Measurements from ENCODE around the gene FAM20C.

Gene FAM20C

DNA sequence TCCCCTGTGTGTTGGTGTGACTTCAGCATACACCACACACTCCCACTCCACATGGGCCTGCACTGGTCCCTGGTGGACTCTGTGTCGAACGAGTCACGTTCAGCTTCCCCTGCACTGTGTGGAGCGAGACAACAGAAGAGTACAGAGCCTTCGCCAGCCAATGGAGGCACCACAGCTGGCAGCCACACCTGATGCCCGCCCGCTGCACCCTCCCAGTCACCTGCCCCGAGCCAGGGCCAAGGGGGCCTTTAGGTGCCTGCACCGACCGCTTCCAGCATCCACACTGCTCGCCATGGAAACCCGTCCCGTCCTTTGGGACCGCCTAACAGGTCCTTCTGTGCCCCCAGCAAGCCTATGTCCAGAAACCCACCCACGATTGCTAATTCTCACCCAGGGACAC lies 106.8 kb downstream of the FAM20C start:
- CTCF ChIA-PET: no interaction called here
- POLR2A ChIA-PET: no interaction called here
- Histone ChIP-seq H3K4me3 (ENCODE audit: low read depth, low read length) (no peak overlapping the region), H3K27ac (ENCODE audit: extremely low read depth, low read depth, low read length) (no peak overlapping the region), H3K4me1 (ENCODE audit: control insufficient read depth, insufficient read depth, low read length) (no peaks in the 10 kb centered on the region), H3K36me3 (ENCODE audit: control insufficient read depth in 2 of 2, insufficient read depth in 1 of 2, low read length in 2 of 2) (no peaks in the 10 kb centered on the region), H3K9me3 (ENCODE audit: control insufficient read depth, insufficient read depth, low read depth, low read length) (no peaks in the 10 kb centered on the region)
- TF ChIP-seq, protein P1, sequence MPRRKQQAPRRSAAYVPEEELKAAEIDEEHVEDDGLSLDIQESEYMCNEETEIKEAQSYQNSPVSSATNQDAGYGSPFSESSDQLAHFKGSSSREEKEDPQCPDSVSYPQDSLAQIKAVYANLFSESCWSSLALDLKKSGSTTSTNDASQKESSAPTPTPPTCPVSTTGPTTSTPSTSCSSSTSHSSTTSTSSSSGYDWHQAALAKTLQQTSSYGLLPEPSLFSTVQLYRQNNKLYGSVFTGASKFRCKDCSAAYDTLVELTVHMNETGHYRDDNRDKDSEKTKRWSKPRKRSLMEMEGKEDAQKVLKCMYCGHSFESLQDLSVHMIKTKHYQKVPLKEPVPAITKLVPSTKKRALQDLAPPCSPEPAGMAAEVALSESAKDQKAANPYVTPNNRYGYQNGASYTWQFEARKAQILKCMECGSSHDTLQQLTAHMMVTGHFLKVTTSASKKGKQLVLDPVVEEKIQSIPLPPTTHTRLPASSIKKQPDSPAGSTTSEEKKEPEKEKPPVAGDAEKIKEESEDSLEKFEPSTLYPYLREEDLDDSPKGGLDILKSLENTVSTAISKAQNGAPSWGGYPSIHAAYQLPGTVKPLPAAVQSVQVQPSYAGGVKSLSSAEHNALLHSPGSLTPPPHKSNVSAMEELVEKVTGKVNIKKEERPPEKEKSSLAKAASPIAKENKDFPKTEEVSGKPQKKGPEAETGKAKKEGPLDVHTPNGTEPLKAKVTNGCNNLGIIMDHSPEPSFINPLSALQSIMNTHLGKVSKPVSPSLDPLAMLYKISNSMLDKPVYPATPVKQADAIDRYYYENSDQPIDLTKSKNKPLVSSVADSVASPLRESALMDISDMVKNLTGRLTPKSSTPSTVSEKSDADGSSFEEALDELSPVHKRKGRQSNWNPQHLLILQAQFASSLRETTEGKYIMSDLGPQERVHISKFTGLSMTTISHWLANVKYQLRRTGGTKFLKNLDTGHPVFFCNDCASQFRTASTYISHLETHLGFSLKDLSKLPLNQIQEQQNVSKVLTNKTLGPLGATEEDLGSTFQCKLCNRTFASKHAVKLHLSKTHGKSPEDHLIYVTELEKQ (tag by site-specific recombination; IDR thresholded peaks at IDR 0.05; ENCODE audit: borderline replicate concordance): no peak
- TF ChIP-seq PRDM1 (tag by site-specific recombination; IDR thresholded peaks at IDR 0.05): no peak
- TF ChIP-seq ZBTB21 (tag by site-specific recombination; IDR thresholded peaks at IDR 0.05): no peak
- no peak for TF ChIP-seq ZNF133 (tag by site-specific recombination; IDR thresholded peaks at IDR 0.05)
- TF ChIP-seq, protein P2, sequence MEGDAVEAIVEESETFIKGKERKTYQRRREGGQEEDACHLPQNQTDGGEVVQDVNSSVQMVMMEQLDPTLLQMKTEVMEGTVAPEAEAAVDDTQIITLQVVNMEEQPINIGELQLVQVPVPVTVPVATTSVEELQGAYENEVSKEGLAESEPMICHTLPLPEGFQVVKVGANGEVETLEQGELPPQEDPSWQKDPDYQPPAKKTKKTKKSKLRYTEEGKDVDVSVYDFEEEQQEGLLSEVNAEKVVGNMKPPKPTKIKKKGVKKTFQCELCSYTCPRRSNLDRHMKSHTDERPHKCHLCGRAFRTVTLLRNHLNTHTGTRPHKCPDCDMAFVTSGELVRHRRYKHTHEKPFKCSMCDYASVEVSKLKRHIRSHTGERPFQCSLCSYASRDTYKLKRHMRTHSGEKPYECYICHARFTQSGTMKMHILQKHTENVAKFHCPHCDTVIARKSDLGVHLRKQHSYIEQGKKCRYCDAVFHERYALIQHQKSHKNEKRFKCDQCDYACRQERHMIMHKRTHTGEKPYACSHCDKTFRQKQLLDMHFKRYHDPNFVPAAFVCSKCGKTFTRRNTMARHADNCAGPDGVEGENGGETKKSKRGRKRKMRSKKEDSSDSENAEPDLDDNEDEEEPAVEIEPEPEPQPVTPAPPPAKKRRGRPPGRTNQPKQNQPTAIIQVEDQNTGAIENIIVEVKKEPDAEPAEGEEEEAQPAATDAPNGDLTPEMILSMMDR (tag by site-specific recombination; IDR thresholded peaks at IDR 0.05): no peak
- TF ChIP-seq INSM2 (tag by site-specific recombination; IDR thresholded peaks at IDR 0.05): no peak

DNA sequence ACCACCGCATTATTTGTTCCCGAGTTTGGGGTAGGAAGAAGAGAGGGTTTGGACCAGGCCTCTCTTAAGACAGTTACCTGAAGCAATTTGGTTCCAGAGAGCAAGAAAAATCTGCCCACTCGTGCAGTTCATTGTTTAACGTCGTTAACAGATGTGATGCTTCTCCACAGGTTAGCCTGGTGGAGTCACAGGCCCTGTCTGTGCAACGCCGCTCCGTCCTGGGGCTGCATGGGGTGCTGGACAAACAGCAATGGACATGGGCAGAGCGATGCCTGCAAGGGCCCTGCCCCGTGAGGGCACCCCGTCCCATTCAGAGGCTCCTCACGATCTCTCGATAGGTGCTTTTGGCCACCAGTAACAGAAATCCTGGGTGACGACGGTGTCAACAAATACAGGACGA lies 107.3 kb downstream of the FAM20C start:
- H3K36me3 ChIP-seq (ENCODE audit: control insufficient read depth in 2 of 2, insufficient read depth in 1 of 2, low read length in 2 of 2): no peaks in the 10 kb centered on the region
- no peaks in the 10 kb centered on the region for H3K9me3 ChIP-seq (ENCODE audit: control insufficient read depth, insufficient read depth, low read depth, low read length)
- ChIA-PET POLR2A (no interaction called here), CTCF (no interaction called here)
- no peak overlapping the region for H3K27ac ChIP-seq (ENCODE audit: extremely low read depth, low read depth, low read length)
- no peaks in the 10 kb centered on the region for H3K4me1 ChIP-seq (ENCODE audit: control insufficient read depth, insufficient read depth, low read length)
- TF ChIP-seq ZNF211 (tag by site-specific recombination; IDR thresholded peaks at IDR 0.05; ENCODE audit: low read depth): no peak
- no peak for TF ChIP-seq ZNF26 (tag by site-specific recombination; IDR thresholded peaks at IDR 0.05)
- no peak for TF ChIP-seq ZNF660 (tag by site-specific recombination; IDR thresholded peaks at IDR 0.05)
- TF ChIP-seq ZNF404 (tag by site-specific recombination; IDR thresholded peaks at IDR 0.05): no peak
- TF ChIP-seq ZNF140 (tag by site-specific recombination; IDR thresholded peaks at IDR 0.05): no peak
- TF ChIP-seq ZNF792 (tag by site-specific recombination; IDR thresholded peaks at IDR 0.05): no peak
- no peak for TF ChIP-seq KLF9 (tag by site-specific recombination; IDR thresholded peaks at IDR 0.05; ENCODE audit: low read depth)
- TF ChIP-seq ZNF221 (tag by site-specific recombination; IDR thresholded peaks at IDR 0.05; ENCODE audit: borderline replicate concordance): no peak
- TF ChIP-seq ZBTB49 (tag by site-specific recombination; IDR thresholded peaks at IDR 0.05; ENCODE audit: low read depth): no peak
- no peak for TF ChIP-seq ZNF624 (tag by site-specific recombination; IDR thresholded peaks at IDR 0.05)
- no peak for TF ChIP-seq ZNF155 (tag by site-specific recombination; IDR thresholded peaks at IDR 0.05)
- TF ChIP-seq ZNF548 (tag by site-specific recombination; IDR thresholded peaks at IDR 0.05): no peak
- TF ChIP-seq BCL6B (tag by site-specific recombination; IDR thresholded peaks at IDR 0.05): no peak
- no peak overlapping the region for H3K4me3 ChIP-seq (ENCODE audit: low read depth, low read length)
